ENCODE measurements around the gene SNED1. TPM values are rescaled to one million over a fixed set of nuclear protein-coding genes. Genes with fewer than 3 reads are reported as not detected.

SNED1 gene
- total RNA-seq, 1 donor from 2014 or later: 0.11 TPM

DNA sequence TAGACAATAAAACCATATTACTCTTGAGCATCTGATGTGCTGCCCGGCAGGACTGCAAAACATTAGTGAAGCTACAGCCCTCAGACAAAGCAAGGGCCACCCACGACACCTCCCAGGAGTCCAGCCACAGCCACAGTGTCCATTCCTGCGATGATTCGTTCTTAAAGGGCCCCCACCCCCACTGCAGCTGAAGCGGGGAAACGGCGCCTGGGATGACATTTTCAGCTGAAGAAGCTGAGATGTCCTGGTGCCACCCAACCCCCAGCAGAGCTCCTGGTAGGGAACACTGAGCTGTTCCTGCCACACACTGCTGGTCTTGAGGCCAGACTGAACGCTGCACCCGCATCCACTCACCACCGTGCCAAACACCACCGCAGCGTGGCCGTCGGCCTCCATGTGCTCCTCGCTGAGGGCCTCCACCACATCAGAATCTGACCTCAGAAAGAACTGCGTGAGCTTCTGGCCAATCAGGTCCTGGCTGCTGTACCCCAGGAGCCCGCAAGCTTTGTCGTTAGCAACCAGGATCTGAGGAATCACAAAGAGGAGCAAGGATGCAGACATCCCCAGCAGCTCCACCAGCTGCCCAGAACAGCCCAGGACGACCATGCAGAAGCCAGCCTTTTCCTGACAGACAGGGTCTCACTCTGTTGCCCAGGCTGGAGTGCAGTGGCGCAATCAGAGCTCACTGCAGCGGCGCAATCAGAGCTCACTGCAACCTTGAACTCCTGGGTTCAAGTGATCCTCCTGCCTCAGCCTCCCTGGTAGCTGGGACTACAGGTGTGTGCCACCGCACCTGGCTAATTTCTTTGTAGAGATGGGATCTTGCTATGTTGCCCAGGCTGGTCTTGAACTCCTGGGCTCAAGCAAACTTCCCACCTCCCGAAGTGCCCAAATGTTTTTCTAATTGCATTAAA lies 141.4 kb downstream of the SNED1 start:
- no peaks in the 10 kb centered on the region for H3K9me3 Mint-ChIP-seq
- TF ChIP-seq, protein P1, sequence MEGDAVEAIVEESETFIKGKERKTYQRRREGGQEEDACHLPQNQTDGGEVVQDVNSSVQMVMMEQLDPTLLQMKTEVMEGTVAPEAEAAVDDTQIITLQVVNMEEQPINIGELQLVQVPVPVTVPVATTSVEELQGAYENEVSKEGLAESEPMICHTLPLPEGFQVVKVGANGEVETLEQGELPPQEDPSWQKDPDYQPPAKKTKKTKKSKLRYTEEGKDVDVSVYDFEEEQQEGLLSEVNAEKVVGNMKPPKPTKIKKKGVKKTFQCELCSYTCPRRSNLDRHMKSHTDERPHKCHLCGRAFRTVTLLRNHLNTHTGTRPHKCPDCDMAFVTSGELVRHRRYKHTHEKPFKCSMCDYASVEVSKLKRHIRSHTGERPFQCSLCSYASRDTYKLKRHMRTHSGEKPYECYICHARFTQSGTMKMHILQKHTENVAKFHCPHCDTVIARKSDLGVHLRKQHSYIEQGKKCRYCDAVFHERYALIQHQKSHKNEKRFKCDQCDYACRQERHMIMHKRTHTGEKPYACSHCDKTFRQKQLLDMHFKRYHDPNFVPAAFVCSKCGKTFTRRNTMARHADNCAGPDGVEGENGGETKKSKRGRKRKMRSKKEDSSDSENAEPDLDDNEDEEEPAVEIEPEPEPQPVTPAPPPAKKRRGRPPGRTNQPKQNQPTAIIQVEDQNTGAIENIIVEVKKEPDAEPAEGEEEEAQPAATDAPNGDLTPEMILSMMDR (IDR thresholded peaks at IDR 0.05): no peak
- no peak for TF ChIP-seq EZH2phosphoT487 (IDR thresholded peaks at IDR 0.05)
- TF ChIP-seq EZH2 (IDR thresholded peaks at IDR 0.05): no peak
- Histone ChIP-seq H4K20me1 (ENCODE audit: low read depth) (peaks cover 3% of the 10 kb centered on the region), H3K4me1 (no peaks in the 10 kb centered on the region), H2AFZ (replicated peaks) (no peak overlapping the region), H3K36me3 (no peaks in the 10 kb centered on the region), H3K27me3 (no peaks in the 10 kb centered on the region), H3K4me3 (no peak overlapping the region), H3K27ac (no peak overlapping the region), H3K9ac (no peak overlapping the region), H3K79me2 (ENCODE audit: low read depth) (no peaks in the 10 kb centered on the region), H3K4me2 (no peak overlapping the region), H3F3A (ENCODE audit: low read depth) (no peaks in the 10 kb centered on the region), H3K9me3 (ENCODE audit: low read depth) (no peaks in the 10 kb centered on the region)
- no peak overlapping the region for H3K27ac Mint-ChIP-seq
- peaks cover 4% of the 10 kb centered on the region for H3K36me3 Mint-ChIP-seq
- peaks cover 15% of the 10 kb centered on the region for H3K4me1 Mint-ChIP-seq
- H3K27me3 Mint-ChIP-seq (ENCODE audit: insufficient read depth, low read depth): no peaks in the 10 kb centered on the region
- no peak overlapping the region for H3K4me3 Mint-ChIP-seq
- DNase-seq (ENCODE audit: low spot score): no peak

DNA sequence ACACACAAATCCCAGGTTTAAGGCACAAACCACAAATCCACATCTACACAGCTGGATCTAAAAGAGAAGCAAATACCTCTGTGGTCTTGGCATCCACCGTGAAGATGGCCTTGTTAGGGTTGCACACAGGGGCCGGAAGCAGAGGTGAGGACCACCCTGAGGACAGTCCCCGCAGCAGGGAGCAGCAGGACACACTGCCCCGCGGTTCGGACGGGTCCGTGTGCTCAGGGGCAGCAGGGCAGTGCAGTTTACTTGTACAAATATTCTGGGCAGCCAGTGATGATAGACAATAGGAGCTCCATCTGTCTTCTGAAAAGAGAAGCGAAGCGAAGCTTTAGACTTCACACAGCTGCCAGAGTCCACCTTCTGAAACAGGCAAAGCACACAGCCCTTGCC lies 142.0 kb downstream of the SNED1 start:
- Histone ChIP-seq H3K79me2 (ENCODE audit: low read depth) (no peaks in the 10 kb centered on the region), H3K9me3 (ENCODE audit: low read depth) (no peaks in the 10 kb centered on the region), H3K4me1 (no peaks in the 10 kb centered on the region), H3K9ac (no peak overlapping the region), H2AFZ (replicated peaks) (no peak overlapping the region), H3K4me3 (no peak overlapping the region), H3K36me3 (no peaks in the 10 kb centered on the region), H3F3A (ENCODE audit: low read depth) (no peaks in the 10 kb centered on the region), H3K27me3 (no peaks in the 10 kb centered on the region), H3K27ac (no peak overlapping the region), H3K4me2 (no peak overlapping the region), H4K20me1 (ENCODE audit: low read depth) (peaks cover 3% of the 10 kb centered on the region)
- no peak for DNase-seq (ENCODE audit: low spot score)
- Mint-ChIP-seq H3K9me3 (no peaks in the 10 kb centered on the region), H3K4me1 (peaks cover 15% of the 10 kb centered on the region), H3K4me3 (no peak overlapping the region), H3K27ac (no peak overlapping the region), H3K27me3 (ENCODE audit: insufficient read depth, low read depth) (no peaks in the 10 kb centered on the region), H3K36me3 (peaks cover 4% of the 10 kb centered on the region)
- no peak for TF ChIP-seq EZH2 (IDR thresholded peaks at IDR 0.05)
- no peak for TF ChIP-seq EZH2phosphoT487 (IDR thresholded peaks at IDR 0.05)
- TF ChIP-seq, protein P1 (IDR thresholded peaks at IDR 0.05): no peak

- H2AFZ ChIP-seq (replicated peaks): no peak overlapping the region
- no peak overlapping the region for H3K27ac ChIP-seq
- peaks cover 6% of the 10 kb centered on the region for H3K79me2 ChIP-seq (ENCODE audit: low read depth)
- H3K4me3 ChIP-seq: no peak overlapping the region
- no peaks in the 10 kb centered on the region for H3K36me3 ChIP-seq
- no peaks in the 10 kb centered on the region for H3K4me1 ChIP-seq
- no peak for DNase-seq (ENCODE audit: low spot score)
- H3K9ac ChIP-seq: no peak overlapping the region
- Mint-ChIP-seq H3K4me3 (no peak overlapping the region), H3K9me3 (no peaks in the 10 kb centered on the region), H3K27ac (no peak overlapping the region), H3K27me3 (ENCODE audit: insufficient read depth, low read depth) (no peaks in the 10 kb centered on the region), H3K4me1 (peaks cover 15% of the 10 kb centered on the region), H3K36me3 (peaks cover 4% of the 10 kb centered on the region)
- no peak for TF ChIP-seq EZH2 (IDR thresholded peaks at IDR 0.05)
- TF ChIP-seq, protein P1 (IDR thresholded peaks at IDR 0.05): no peak
- no peak for TF ChIP-seq EZH2phosphoT487 (IDR thresholded peaks at IDR 0.05)
- no peaks in the 10 kb centered on the region for H3F3A ChIP-seq (ENCODE audit: low read depth)
- H3K27me3 ChIP-seq: no peaks in the 10 kb centered on the region
- no peaks in the 10 kb centered on the region for H3K9me3 ChIP-seq (ENCODE audit: low read depth)
- H3K4me2 ChIP-seq: no peak overlapping the region
- peaks cover 3% of the 10 kb centered on the region for H4K20me1 ChIP-seq (ENCODE audit: low read depth)
Observed at GRCh38 chr2:241141214-241141770, 142.9 kb downstream of the SNED1 start.
